ENCODE measurements around the gene ATP11C. TPM values are rescaled to one million over a fixed set of nuclear protein-coding genes. Genes with fewer than 3 reads are reported as not detected.

The ATP11C gene
- total and polyA plus RNA-seq, 2 donors, result 19.3 to 69.2 TPM

GRCh38 chrX:139828830-139829229, 104.0 kb downstream of the ATP11C start:
- DNase-seq (ENCODE audit: extremely low spot score), result no peak
- H3K36me3 ChIP-seq (ENCODE audit: insufficient read depth), result no peaks in the 10 kb centered on the region
- 83% methylated on average over 1 of the region's 1 CpG for WGBS
- no peaks in the 10 kb centered on the region for H3K4me1 ChIP-seq (ENCODE audit: insufficient read depth)
- no peak overlapping the region for H3K4me3 ChIP-seq (ENCODE audit: low read depth, low read length)
- H3K27ac ChIP-seq (ENCODE audit: low read depth), result no peak overlapping the region

- Histone ChIP-seq H3K36me3 (ENCODE audit: insufficient read depth) (no peaks in the 10 kb centered on the region), H3K4me3 (ENCODE audit: low read depth, low read length) (no peak overlapping the region), H3K4me1 (ENCODE audit: insufficient read depth) (no peaks in the 10 kb centered on the region), H3K27ac (ENCODE audit: low read depth) (no peak overlapping the region)
- no peak for DNase-seq (ENCODE audit: extremely low spot score)
- WGBS, result 61% methylated on average over 1 of the region's 1 CpG
These were observed 104.8 kb downstream of the ATP11C start for GRCh38 chrX:139828033-139828432.

GRCh38 chrX:139826065-139827044, 106.5 kb downstream of the ATP11C start:
- Histone ChIP-seq H3K4me3 (ENCODE audit: low read depth, low read length) (no peak overlapping the region), H3K4me1 (ENCODE audit: insufficient read depth) (no peaks in the 10 kb centered on the region), H3K27ac (ENCODE audit: low read depth) (no peak overlapping the region), H3K36me3 (ENCODE audit: insufficient read depth) (no peaks in the 10 kb centered on the region)
- WGBS, result 32% methylated on average over 8 of the region's 8 CpGs
- no peak for DNase-seq (ENCODE audit: extremely low spot score)

GRCh38 chrX:139825618-139826017, 107.2 kb downstream of the ATP11C start:
- Histone ChIP-seq H3K27ac (ENCODE audit: low read depth) (no peak overlapping the region), H3K36me3 (ENCODE audit: insufficient read depth) (no peaks in the 10 kb centered on the region), H3K4me3 (ENCODE audit: low read depth, low read length) (no peak overlapping the region), H3K4me1 (ENCODE audit: insufficient read depth) (no peaks in the 10 kb centered on the region)
- DNase-seq (ENCODE audit: extremely low spot score), result no peak
- WGBS, result 81% methylated on average over 3 of the region's 3 CpGs

GRCh38 chrX:139823806-139824205, 109.0 kb downstream of the ATP11C start:
- Histone ChIP-seq H3K36me3 (ENCODE audit: insufficient read depth) (no peaks in the 10 kb centered on the region), H3K4me3 (ENCODE audit: low read depth, low read length) (no peak overlapping the region)

GRCh38 chrX:139820358-139820984, 112.4 kb downstream of the ATP11C start:
- Histone ChIP-seq H3K27ac (ENCODE audit: low read depth) (no peak overlapping the region), H3K4me1 (ENCODE audit: insufficient read depth) (no peaks in the 10 kb centered on the region), H3K4me3 (ENCODE audit: low read depth, low read length) (no peak overlapping the region), H3K36me3 (ENCODE audit: insufficient read depth) (no peaks in the 10 kb centered on the region)
- WGBS, result 99% methylated on average over 7 of the region's 7 CpGs
- DNase-seq (ENCODE audit: extremely low spot score), result no peak

More at GRCh38 chrX:139823806-139824205, 109.0 kb downstream of the ATP11C start:
- H3K4me1 ChIP-seq (ENCODE audit: insufficient read depth), result no peaks in the 10 kb centered on the region
- 56% methylated on average over 6 of the region's 6 CpGs for WGBS
- no peak for DNase-seq (ENCODE audit: extremely low spot score)
- H3K27ac ChIP-seq (ENCODE audit: low read depth), result no peak overlapping the region

GRCh38 chrX:139816204-139816603, 116.6 kb downstream of the ATP11C start:
- Histone ChIP-seq H3K4me3 (ENCODE audit: low read depth, low read length) (no peak overlapping the region), H3K27ac (ENCODE audit: low read depth) (no peak overlapping the region), H3K36me3 (ENCODE audit: insufficient read depth) (no peaks in the 10 kb centered on the region), H3K4me1 (ENCODE audit: insufficient read depth) (no peaks in the 10 kb centered on the region)
- 90% methylated on average over 2 of the region's 2 CpGs for WGBS
- no peak for DNase-seq (ENCODE audit: extremely low spot score)

GRCh38 chrX:139815771-139816170, 117.1 kb downstream of the ATP11C start:
- DNase-seq (ENCODE audit: extremely low spot score), result no peak
- H3K4me3 ChIP-seq (ENCODE audit: low read depth, low read length), result no peak overlapping the region
- no peaks in the 10 kb centered on the region for H3K4me1 ChIP-seq (ENCODE audit: insufficient read depth)
- no peaks in the 10 kb centered on the region for H3K36me3 ChIP-seq (ENCODE audit: insufficient read depth)
- 100% methylated on average over 1 of the region's 1 CpG for WGBS
- H3K27ac ChIP-seq (ENCODE audit: low read depth), result no peak overlapping the region

- Histone ChIP-seq H3K27ac (ENCODE audit: low read depth) (no peak overlapping the region), H3K4me3 (ENCODE audit: low read depth, low read length) (no peak overlapping the region), H3K36me3 (ENCODE audit: insufficient read depth) (no peaks in the 10 kb centered on the region), H3K4me1 (ENCODE audit: insufficient read depth) (no peaks in the 10 kb centered on the region)
- 91% methylated on average over 6 of the region's 6 CpGs for WGBS
- no peak for DNase-seq (ENCODE audit: extremely low spot score)
These were observed 120.8 kb downstream of the ATP11C start for GRCh38 chrX:139811942-139812629.

- Histone ChIP-seq H3K36me3 (ENCODE audit: insufficient read depth) (peaks cover 2% of the 10 kb centered on the region), H3K4me1 (ENCODE audit: insufficient read depth) (no peaks in the 10 kb centered on the region), H3K4me3 (ENCODE audit: low read depth, low read length) (no peak overlapping the region), H3K27ac (ENCODE audit: low read depth) (no peak overlapping the region)
- WGBS, result 84% methylated on average over 1 of the region's 1 CpG
- no peak for DNase-seq (ENCODE audit: extremely low spot score)
These were observed 128.4 kb downstream of the ATP11C start for GRCh38 chrX:139804482-139804881.

GRCh38 chrX:139803224-139803623, 129.6 kb downstream of the ATP11C start:
- 59% methylated on average over 2 of the region's 2 CpGs for WGBS
- Histone ChIP-seq H3K36me3 (ENCODE audit: insufficient read depth) (peaks cover 2% of the 10 kb centered on the region), H3K4me3 (ENCODE audit: low read depth, low read length) (no peak overlapping the region), H3K27ac (ENCODE audit: low read depth) (no peak overlapping the region), H3K4me1 (ENCODE audit: insufficient read depth) (no peaks in the 10 kb centered on the region)
- DNase-seq (ENCODE audit: extremely low spot score), result no peak

GRCh38 chrX:139802048-139802447, 130.8 kb downstream of the ATP11C start:
- Histone ChIP-seq H3K36me3 (ENCODE audit: insufficient read depth) (peaks cover 2% of the 10 kb centered on the region), H3K4me1 (ENCODE audit: insufficient read depth) (no peaks in the 10 kb centered on the region), H3K27ac (ENCODE audit: low read depth) (no peak overlapping the region), H3K4me3 (ENCODE audit: low read depth, low read length) (no peak overlapping the region)
- WGBS, result 98% methylated on average over 4 of the region's 4 CpGs
- no peak for DNase-seq (ENCODE audit: extremely low spot score)

- Histone ChIP-seq H3K27ac (ENCODE audit: low read depth) (no peak overlapping the region), H3K4me1 (ENCODE audit: insufficient read depth) (no peaks in the 10 kb centered on the region), H3K36me3 (ENCODE audit: insufficient read depth) (peaks cover 2% of the 10 kb centered on the region), H3K4me3 (ENCODE audit: low read depth, low read length) (no peak overlapping the region)
- DNase-seq (ENCODE audit: extremely low spot score), result no peak
- 88% methylated on average over 3 of the region's 3 CpGs for WGBS
These were observed 131.4 kb downstream of the ATP11C start for GRCh38 chrX:139801397-139801813.
